Measurements from ENCODE around the gene BDH1. TPM values are rescaled to one million over a fixed set of nuclear protein-coding genes. Genes with fewer than 3 reads are reported as not detected.

BDH1 gene
- polyA plus RNA-seq, 1 experiment, result 6.1 TPM

DNA sequence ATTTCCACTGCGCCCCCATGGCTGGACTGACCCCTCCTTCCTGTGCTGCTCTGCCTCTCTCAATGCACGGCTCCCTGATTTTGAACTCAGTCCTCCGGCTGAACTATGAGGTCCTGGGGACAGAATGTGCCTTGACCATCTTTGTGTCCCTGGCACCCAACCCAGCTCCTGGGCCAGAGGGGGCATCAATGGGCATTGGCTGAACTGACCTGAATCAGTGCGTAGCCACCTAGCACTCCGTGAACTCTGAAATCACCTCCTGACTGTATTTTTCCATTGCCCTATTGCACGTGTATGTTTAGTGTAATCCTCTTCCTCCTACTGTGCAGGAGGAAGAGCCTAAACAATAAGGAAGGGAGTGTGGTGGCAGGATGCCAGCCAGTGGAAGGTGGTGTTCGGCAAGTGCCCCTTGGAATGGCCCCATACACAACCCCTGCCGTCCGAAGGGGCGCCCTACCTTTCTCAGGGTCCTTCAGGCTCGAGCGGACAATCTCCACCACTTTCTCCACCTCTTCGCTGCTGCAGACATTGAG is 33.5 kb downstream of the BDH1 start:
- Histone ChIP-seq H3K27ac (ENCODE audit: low read depth, low read length) (no peak overlapping the region), H3K27me3 (ENCODE audit: control insufficient read depth, insufficient read depth, low read length) (no peaks in the 10 kb centered on the region), H3K4me3 (ENCODE audit: low read depth, low read length) (no peak overlapping the region), H3K9me3 (ENCODE audit: control insufficient read depth, insufficient read depth, low read length) (no peaks in the 10 kb centered on the region; the same call in 1 of the 2 replicates)
- TF ChIP-seq, protein P1, sequence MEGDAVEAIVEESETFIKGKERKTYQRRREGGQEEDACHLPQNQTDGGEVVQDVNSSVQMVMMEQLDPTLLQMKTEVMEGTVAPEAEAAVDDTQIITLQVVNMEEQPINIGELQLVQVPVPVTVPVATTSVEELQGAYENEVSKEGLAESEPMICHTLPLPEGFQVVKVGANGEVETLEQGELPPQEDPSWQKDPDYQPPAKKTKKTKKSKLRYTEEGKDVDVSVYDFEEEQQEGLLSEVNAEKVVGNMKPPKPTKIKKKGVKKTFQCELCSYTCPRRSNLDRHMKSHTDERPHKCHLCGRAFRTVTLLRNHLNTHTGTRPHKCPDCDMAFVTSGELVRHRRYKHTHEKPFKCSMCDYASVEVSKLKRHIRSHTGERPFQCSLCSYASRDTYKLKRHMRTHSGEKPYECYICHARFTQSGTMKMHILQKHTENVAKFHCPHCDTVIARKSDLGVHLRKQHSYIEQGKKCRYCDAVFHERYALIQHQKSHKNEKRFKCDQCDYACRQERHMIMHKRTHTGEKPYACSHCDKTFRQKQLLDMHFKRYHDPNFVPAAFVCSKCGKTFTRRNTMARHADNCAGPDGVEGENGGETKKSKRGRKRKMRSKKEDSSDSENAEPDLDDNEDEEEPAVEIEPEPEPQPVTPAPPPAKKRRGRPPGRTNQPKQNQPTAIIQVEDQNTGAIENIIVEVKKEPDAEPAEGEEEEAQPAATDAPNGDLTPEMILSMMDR (IDR thresholded peaks at IDR 0.05; ENCODE audit: low read depth, low read length), result no peak
- CTCF ChIA-PET, result interaction anchor here (1.0 to 1.8 kb wide), 3 partner anchors 12 to 298 kb away, joined by 4 to 5 read pairs (median 5); no protein-coding TSS in a partner anchor
- DNase-seq (ENCODE audit: low read depth, low spot score), result no peak
- POLR2A ChIA-PET, result no interaction called here

DNA sequence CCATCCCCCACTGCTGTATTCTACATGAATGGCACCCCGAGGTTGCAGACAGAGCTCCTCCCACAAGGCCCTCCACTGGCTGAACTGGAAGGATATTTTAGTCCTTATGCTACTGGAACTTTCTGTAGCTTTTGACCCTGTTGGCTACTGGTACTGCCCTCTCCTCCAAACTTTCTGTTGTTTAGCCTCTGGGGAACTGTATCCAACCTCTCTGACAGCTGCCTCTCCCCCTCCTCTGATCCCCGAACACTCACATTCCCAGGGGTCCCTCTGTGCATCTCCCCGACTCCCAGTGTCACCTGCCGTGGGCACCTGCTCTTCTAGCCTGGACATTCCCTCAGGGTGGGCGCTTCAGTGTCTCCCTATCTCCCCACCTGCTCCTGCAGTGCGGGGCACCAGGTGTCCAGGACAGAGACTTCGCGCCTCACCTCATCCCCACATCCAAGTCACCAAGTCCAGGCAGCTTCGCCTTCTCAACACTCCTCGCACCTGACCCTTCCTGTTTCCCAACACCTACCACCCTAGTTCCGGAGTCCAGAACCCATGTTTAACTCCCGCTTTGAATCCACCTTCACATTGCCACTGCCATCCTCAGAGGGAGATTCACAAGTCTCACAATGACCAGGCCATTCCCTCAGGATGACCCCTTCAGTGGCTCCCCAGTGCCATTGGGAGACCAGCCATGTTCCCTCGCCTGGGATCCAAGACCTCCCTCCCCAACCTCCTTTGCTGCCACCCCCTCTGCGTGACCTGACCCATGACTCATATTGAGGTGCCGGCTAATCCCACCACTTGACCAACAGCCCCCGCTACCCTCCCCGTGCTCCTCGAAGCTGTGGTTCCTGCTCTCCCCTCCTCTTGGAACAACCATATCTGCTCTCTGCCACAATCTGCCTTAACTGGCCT is 34.2 kb downstream of the BDH1 start:
- TF ChIP-seq, protein P1 (IDR thresholded peaks at IDR 0.05; ENCODE audit: low read depth, low read length), result no peak
- ChIA-PET POLR2A (no interaction called here), CTCF (interaction anchor here (0.9 to 1.8 kb wide), 6 partner anchors 12 to 297 kb away, joined by 3 to 5 read pairs (median 4); no protein-coding TSS in a partner anchor)
- DNase-seq (ENCODE audit: low read depth, low spot score), result no peak
- no peak overlapping the region for H3K4me3 ChIP-seq (ENCODE audit: low read depth, low read length)
- no peaks in the 10 kb centered on the region for H3K27me3 ChIP-seq (ENCODE audit: control insufficient read depth, insufficient read depth, low read length)
- H3K9me3 ChIP-seq (ENCODE audit: control insufficient read depth, insufficient read depth, low read length), result no peaks in the 10 kb centered on the region; the same call in 1 of the 2 replicates
- no peak overlapping the region for H3K27ac ChIP-seq (ENCODE audit: low read depth, low read length)

DNA sequence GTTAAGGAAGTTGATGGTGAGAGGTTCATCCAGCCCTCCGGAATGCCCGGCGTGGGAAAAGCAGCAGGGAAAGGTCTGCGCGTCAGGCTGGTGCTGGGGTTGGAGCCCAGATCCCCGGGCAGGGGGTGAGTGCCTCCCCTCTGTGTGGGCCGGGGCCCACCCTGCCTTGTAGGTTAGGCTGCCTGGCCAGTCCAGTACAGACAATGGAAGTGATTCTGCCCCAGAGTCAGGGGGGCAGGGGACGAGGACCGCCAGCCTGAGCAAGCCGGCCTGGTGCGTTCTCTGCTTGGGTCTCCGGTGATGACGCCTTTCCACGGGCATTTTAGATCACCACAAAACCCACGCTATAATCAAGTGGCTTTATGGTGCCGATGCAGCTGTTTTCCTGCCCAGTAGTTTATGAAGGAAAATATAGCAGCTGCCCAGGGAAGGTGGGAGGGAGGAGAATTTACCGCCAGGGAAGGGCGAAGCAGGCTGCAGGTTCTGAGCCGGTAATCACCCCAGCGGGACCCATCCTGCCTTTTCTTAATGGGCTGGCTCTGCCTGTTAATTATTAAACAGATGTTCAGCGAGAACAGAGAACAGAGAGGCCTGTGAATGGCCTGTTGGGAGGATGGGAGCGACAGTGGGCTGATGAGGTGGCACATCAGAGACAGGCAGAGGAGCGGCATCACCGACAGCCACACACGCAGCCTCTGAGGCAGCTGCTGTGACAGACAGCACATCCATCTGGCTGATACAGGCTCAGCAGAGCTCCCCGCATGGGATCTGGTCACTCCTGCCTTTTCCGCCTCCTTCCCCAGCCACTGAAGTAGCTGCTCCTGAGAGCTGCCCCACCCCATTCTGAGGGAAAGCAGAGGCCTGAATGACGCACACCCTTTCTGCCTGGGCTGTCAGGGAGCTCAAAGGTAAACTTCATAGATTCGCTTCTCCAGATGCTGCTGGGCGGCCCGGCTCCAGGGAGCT is 35.2 kb downstream of the BDH1 start:
- Histone ChIP-seq H3K27ac (ENCODE audit: low read depth, low read length) (peak overlapping the region; percentile 39), H3K9me3 (ENCODE audit: control insufficient read depth, insufficient read depth, low read length) (no peaks in the 10 kb centered on the region; the same call in 1 of the 2 replicates)

DNA sequence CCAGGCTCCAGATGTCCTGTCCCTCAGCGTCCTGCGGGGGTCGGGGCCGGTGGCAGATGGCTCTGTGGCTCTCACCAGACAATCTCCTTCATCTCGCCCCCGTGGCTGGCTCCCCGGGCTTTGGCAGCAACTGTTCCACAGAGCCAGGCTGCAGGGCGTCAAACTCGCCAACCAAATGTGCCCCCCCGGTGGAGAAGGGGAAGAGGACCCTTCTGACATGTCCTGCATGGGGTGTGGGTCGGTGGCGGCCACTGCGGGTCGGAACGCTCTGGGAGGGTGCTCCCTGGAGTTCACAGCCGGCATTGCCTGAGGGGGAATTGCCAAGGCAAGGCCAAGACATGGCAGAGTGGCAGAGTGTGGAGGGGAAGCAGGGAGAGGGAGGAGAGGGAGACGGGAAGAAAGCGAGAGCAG is 36.0 kb downstream of the BDH1 start:
- H3K27ac ChIP-seq (ENCODE audit: low read depth, low read length), result no peak overlapping the region
- POLR2A ChIA-PET, result no interaction called here
- DNase-seq (ENCODE audit: low read depth, low spot score), result no peak
- H3K9me3 ChIP-seq (ENCODE audit: control insufficient read depth, insufficient read depth, low read length), result no peaks in the 10 kb centered on the region; the same call in 1 of the 2 replicates
- H3K27me3 ChIP-seq (ENCODE audit: control insufficient read depth, insufficient read depth, low read length), result no peaks in the 10 kb centered on the region
- H3K4me3 ChIP-seq (ENCODE audit: low read depth, low read length), result no peak overlapping the region
- TF ChIP-seq, protein P1 (IDR thresholded peaks at IDR 0.05; ENCODE audit: low read depth, low read length), result 0 out of 2 replicates have a peak, but pooled peaks have one; percentile 6
- CTCF ChIA-PET, result no interaction called here

More for the DNA sequence above, 35.2 kb downstream of the BDH1 start:
- CTCF ChIA-PET, result interaction anchor here (0.6 to 1.6 kb wide), 5 partner anchors 9 to 296 kb away, joined by 3 to 5 read pairs (median 4); no protein-coding TSS in a partner anchor
- POLR2A ChIA-PET, result no interaction called here
- no peak for DNase-seq (ENCODE audit: low read depth, low spot score)
- Histone ChIP-seq H3K4me3 (ENCODE audit: low read depth, low read length) (no peak overlapping the region), H3K27me3 (ENCODE audit: control insufficient read depth, insufficient read depth, low read length) (no peaks in the 10 kb centered on the region)
- TF ChIP-seq, protein P1 (IDR thresholded peaks at IDR 0.05; ENCODE audit: low read depth, low read length), result no peak
